ENCODE data around the gene NCOA7.
"Not testable (repeated sequence)": the region's sequence is repeated elsewhere in the genome, so short reads cannot be mapped to it uniquely, and the experiment has no call there.

The NCOA7 gene

DNA sequence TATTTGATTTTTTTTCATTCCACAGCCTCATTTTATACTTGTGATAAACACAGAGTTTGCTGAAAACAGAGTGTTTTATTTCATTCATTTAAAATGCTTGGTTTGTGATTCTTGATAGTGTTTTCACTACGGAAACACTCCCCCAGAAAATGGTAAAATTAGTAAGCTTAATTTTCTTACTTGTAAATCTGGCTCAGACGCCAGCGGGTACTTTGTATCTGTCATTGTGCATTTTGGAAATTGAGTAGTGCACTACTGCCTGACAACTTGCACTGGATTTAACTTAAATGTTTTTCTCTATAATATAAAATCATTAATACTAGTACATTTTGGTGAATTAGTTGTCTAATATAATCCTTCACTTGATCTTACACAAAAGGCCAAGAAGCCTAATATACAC, 128.9 kb downstream of the NCOA7 start:
- DNase-seq (ENCODE audit: low read depth) = no peak

DNA sequence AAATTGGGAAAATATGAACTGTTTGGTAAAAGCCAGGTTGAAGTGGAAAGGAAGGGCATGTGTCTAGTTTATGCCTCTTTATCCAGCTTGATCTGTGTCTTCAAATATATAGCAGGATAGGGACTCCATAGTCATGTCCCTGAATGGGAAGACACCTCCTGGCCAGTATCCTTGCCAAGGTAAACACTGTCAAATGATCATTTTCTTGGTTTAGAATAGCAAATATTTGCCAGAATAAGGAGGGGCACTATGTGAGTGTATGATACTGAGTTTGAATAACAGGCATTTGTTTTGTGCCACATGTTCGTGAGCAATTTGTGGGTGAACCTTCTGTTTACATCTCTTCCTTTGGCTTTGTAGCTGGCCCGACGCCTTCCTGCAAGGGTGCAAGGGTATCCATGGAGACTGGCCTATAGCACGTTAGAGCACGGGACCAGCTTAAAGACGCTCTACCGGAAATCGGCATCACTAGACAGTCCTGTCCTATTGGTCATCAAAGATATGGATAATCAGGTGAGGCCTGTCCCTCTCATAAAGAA, 131.6 kb downstream of the NCOA7 start:
- no peak for DNase-seq (ENCODE audit: low read depth)

DNA sequence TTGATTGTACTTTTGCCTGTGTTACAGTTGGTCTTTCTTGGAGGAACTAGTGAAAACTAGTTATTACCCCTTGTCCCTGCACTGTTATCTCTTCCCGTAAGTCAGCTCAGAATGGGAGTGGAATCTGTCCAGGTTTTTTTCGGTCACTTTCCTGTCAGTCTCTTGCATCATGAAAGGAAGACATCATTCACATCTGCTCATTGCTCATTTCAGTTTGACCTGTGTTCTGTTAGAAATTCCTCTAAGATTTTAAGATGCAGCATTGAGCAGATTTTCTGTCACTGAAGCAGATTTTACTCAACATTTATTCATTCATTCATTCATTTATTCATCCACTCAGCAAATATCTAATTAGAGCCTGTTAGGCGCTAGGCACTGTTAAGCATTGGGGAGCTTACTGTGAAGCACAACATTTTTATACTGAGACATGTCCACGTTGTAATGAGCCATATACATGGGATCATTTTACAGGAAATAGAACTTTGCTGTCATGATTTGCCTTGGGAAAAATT, 132.7 kb downstream of the NCOA7 start:
- DNase-seq (ENCODE audit: low read depth) = no peak

DNA sequence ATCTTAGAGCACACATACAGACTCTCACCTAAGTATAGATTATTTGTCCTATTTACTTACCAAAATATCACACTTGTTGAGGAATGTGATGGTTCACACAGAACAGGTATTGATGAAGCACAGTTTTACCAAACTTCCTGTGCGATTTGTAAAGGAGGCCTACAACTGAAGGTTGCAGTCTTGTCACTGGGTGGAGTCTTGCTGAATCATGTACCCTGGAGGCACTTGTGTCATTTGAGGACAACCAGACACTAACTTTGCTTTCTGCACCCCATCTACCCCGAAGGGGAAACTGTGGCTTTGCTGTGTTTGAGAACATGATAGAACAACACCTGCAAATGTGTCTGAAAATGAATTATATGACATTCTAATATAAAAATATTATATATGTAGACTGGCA, 133.4 kb downstream of the NCOA7 start:
- DNase-seq (ENCODE audit: low read depth) = no peak

DNA sequence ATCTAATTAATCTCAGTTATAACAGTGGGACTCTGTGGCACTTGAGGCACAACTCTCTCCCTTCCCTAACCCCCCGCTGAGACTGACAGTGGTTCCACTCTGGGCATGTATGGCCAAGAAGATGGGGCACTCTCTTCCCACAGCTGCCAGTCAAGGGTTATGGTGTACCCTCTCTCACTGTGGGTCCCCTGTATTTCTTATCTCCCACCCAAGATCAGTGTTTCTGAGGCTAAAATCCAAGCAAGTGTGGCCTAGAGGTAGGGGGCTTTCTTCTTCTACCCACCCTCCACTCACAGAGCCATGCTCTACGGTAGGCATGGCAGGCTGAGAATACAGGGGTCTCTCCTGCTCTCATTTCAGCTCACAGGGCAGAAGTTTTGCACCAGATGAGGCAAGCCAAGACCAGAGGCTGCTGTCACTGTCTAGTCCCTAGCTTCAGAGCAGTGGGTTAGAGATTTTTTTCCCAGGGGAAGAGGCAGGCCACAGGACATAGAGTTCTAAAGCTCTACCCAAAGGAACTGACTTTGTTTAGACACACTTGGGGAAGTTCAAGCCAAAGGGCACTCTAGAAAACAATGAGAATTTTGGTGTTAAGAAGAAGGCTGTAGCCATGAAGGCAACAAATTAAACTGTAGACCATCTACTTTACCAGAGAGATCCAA, 134.1 kb downstream of the NCOA7 start:
- DNase-seq (ENCODE audit: low read depth) = no peak

DNA sequence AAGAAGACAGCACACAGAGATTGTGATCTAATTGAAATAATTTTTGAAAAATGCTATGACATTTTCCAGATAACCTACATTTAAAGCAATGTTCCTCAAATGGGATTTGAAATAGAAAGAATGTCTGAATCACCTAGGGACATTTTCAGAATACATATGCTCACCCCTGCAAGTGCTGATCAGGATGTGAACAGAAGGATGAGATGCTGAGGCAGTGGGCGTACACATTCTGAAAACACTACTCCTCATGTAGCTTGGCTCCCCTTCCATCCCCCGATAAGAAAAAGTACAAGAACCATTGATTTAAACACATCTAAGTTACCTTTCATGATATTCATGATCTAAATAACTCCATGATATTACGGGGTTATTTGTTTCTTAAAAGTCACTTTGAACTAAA, 136.0 kb downstream of the NCOA7 start:
- DNase-seq (ENCODE audit: low read depth) = no peak

DNA sequence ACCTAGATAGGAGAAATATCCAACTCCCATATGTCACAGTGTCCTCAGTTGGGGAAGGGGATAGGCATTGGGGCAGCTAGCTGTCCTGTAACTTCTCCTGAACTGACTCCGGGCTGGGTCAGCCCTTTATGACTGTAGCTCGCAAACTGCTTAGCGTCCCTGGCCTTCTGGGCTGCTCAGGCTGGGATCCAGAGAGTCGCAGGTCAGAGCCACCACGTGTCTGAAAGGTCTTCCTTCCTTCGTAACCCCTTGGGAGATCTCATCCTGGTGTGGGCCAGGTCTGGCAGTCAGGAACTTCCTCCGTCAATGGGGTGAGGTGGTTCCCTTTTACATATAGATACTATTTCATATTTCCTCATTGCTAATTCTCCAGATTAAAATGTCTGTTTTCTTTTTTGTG, 137.0 kb downstream of the NCOA7 start:
- DNase-seq (ENCODE audit: low read depth) = no peak

DNA sequence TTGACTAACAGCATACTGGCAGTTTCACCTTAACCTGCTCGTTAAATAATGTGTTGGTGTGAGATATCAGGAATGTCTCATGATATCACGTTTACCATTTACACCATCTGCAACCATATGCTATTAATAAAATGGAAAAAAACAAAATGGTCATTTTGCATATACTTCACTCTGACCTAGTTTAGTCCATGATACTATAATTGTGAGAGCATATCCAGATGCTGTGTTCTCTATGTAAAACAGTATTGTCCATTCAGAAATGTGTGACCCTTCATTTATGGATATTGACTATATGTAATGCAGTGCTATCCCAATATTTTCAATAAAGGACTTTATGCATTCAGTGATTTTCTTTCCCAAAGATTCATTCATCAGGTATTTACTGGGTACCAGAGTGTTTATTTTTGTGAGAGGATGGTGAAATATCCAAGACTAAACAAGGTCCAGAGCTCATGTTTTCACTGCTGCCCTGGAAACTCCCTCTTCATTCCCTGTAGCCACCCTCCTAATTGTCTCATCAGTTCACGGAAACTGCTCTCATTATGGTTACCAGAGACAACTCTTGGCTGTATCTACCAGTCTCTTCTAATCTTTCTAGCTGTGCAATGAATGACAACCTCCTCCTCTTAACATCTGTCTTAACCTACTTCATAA, 140.1 kb downstream of the NCOA7 start:
- DNase-seq (ENCODE audit: low read depth) = no peak

DNA sequence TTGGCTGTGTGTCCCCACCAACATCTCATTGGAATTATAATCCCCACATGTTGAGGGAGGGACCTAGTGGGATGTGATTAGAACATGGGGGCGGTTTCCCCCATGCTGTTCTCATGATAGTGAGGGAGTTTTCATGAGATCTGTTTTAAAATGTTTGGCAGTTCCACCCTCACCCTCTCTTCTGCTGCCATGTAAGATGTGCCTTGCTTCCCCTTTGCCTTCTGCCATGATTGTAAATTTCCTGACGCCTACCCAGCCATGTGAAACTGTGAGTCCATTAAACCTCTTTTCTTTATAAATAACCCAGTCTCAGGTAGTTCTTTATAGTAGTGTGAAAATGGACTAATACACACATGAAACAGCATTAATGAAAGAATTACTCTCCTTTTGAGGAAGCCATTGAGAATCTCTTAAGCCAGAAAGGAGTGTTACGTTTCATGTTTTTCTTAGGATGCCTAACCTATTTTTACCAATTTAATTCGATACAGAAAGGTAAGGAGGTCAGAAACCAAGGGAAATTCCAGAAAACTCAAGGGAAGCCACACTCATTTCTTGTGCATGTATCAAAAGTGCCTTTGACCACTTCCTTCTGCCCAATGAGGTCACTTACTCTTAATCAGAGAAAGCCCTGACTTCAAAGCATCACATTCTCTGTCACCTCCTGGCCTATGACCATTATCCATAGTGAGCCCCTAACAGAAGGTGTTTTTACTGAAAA, 141.1 kb downstream of the NCOA7 start:
- DNase-seq (ENCODE audit: low read depth) = no peak

DNA sequence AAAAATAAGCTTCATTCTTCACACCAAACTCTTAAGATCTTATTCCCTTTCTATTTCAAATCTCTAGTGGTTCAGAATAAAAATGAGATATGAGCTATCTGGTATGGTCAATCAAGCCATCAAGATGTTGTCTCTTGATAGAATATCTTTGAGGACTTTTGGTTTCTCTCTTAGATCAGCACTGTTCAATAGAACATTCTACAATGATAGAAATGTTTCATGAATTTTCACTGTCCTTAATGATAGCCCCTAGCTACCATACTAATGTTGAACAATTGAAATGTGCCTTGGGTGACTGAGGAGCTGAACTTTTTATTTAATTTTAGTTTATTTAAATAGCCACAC, 141.7 kb downstream of the NCOA7 start:
- no peak for DNase-seq (ENCODE audit: low read depth)

DNA sequence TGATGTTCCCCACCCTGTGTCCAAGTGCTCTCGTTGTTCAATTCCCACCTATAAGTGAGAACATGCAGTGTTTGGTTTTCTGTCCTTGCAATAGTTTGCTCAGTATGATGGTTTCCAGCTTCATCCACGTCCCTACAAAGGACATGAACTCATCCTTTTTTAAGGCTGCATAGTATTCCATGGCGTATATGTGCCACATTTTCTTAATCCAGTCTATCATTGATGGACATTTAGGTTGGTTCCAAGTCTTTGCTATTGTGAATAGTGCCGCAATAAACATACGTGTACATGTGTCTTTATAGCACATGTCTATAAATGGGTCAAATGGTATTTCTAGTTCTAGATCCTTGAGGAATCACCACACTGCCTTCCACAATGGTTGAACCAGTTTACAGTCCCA, 144.8 kb downstream of the NCOA7 start:
- not testable (repeated sequence) for DNase-seq (ENCODE audit: low read depth)

DNA sequence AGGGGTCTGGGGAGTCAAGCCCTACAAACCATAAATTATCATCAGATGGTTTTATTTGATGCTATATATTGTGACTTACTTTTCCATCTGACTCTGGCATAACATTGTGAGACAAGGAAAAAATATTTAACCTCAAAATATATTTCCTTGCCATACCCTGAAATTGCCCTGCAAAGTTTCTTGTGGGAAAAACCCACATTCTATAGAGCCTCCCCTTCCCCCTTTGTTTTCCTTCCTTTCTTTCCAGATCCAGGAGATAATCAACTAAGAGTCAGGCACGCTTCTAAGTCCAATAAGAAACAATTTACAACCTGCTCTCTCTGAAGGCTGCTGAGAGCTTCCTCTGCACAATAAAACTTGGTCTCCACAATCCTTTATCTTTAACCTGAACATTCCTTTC, 148.3 kb downstream of the NCOA7 start:
- no peak for DNase-seq (ENCODE audit: low read depth)

DNA sequence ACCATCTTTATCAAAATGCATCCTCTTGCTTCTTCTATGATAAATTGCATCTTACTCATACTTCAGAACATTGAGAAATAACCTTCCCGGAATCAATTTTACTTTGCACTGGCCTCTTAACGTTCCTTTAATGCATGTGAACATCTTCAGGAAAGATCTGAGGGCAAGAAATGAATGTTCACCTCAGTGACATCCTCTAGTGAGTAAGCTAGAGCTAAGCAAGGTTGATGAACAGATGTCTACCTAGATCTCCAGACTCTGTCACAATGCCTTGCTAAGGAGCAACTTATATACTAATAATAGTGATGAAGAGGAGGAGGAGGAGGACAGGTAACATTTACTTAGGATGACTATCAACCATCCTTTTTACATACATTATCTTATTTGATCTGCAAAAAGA, 149.0 kb downstream of the NCOA7 start:
- DNase-seq (ENCODE audit: low read depth) = no peak

DNA sequence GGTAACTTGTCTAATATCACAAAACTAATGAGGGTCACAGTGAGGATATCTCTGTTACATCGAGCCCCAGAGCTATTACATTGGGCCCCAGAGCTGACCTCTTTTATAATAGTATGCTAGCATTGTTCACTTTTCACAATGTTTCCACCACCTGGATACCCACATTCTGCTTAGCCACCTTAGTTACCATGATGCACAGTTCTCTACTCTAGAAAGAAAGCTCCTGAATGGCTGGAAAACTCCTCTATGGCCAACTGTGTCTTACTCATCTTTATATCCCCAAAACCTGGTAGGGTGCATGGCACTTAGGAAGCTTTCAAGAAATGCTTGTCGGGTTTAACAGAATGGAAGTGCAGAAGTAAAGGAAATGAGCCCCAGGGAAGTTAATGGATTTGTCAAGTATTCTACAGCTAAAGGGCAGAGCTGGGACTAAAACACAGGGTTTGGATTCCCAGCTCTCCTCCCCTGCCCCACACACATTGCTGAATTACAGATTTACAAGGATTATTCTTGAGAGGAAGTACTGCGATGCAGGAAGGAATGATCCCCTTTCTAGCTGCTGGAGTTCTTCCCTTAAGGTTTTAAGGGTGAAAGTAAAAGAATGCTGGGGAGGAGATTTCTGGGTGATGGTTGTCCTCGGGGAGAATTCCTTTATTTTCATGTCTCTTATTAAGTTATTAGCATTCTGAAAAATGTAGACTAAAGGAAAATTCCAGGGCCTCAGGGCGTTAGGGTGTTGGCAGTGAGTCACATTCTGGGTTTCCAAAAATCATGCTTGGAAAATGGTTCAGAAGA, 149.7 kb downstream of the NCOA7 start:
- no peak for DNase-seq (ENCODE audit: low read depth)

DNA sequence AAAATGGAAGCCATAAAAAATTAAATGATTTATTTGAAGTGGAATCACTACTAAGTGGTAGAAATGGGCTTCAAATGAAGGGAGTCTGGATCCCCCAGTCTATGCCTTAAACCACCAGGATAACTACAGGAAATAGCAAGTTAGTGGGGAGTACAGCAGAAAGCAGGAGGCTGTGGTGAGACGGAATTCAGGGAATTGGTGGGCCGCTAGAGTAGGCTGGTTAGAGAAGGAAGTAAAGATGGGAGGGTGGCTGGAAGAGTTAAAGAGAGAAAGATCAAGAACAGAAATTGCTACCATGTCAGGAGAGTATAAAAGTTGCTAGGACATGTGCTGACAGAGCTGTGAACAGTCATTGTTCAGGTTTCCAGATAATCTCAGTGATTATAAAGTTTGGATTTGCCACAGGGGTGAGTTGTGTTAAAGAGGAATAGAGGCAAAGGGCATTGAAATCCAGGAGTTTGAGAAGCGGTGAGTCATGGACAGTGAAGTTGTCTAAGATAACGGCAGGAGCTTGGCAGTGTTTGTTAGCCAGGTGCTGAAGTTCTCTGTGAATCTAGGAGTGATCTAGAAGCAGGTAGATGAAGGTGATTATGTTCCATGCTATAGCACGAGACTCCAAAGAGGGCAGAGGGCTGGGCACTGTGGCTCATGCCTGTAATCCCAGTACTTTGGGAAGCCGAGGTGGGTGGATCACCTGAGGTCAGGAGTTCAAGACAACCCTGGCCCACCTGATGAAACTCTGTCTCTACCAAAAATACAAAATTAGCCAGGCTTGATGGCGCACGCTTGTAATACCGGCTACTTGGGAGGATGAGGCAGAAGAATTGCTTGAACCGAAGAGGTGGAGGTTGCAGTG, 152.1 kb downstream of the NCOA7 start:
- DNase-seq (ENCODE audit: low read depth) = no peak

DNA sequence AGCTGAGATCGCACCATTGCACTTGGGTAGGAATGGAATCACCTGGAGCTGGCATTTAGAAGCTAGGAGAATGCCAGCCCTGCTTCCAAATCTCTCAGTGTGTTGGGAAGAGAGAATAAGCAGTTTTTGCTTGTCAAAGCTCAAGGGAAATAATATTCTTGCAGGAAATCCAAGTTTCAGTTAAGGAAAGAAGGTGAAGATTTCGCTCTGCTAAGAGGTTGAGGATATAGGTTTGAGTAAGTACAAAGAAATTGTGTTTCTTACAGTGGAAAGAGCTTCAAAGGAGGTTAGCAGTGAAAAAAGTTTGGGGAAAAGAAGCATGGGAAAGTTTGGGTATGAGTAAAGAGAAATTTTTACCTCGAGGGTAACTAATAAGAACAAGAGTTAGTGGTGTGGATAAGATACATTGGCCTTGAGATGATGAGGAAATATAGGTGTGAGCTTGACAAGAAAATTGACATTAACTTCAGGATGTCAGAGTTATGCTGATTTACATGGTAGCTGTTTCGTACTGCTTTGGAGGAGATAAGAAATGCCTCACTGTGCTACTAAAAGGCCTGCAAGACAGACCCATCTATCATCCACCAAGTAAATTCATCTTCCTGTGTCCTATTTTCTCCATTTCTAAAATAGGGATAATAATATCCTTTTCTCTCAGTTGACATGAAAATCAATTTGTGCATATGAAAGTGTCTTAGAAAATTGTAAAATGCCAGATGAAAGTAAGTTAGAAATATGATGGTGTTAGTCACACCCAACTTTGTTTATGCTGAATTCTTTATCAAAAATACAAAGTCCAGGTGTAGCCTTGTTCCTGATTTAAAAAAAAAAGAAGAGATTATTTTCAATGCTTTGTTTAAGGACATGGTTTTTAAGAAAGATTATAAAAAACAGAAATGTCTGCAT, 153.0 kb downstream of the NCOA7 start:
- no peak for DNase-seq (ENCODE audit: low read depth)

DNA sequence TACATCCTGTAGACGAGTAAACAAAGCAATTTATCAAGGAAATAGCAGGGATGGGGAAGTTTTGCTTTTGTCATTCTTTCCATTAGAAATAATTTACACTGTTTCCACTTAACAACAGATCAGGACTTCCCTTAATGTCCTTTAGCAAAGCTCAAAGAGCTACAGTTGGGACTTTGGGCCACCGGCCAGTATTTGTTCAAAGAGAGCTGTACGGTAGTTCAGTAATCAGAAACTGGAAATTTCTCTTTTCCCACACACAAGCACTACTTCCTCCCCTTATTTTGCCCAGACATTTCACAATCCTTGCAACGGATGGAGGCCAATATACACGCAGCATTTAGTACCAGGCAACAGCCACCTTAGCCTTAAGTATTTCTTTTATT, 153.7 kb downstream of the NCOA7 start:
- DNase-seq (ENCODE audit: low read depth) = no peak

DNA sequence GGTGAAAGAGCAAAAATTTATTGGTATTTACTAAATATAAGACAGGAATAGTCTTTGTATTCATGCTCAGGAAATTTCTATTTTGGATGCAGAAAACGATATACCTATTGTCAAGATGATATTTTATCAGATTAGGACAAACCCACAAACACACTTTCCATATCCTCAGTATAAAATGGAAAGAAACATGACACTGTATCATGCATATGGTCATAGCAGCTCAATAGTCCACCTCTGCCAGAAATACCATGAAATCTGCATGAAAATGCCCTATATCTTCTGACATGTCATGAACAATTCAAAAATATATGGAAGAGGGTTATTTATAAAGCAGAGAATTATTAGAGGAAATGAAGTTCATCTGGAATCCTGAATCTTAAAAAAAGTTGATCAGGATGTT, 154.1 kb downstream of the NCOA7 start:
- DNase-seq (ENCODE audit: low read depth) = no peak

DNA sequence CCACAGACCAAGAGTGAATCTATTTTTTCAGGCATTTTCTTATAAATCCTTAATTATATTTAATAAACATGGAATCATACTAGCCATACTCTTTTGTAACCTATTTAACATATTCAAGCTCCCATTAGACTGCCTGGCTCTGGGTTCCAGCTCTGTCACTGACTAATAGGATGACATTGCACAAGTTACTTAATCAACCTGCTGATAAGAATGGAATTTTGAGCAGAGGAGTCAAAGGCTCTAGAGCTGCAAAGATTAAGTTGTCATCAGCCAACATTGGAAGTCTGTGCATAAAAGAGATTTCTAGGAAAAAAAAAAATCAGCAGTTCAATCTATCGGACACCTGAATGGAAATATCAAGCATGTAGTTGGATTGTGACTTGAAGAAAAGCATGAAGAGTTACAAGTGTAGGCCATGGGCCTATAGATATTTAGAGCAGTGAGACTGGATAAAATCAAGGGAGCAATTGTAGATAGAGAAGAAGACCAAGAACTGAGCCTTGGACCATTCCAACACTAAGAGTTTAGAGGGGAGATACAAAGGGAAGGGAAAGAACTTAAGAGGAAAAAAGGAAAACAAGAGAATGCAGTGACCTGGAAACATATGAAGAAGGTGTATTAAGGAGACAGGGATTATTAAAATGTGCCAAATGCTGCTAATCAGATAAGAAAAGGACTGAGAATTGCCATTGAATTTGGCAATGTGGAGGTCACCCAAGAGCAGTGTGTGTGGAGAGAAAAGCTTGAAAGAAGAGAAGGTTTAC, 154.8 kb downstream of the NCOA7 start:
- DNase-seq (ENCODE audit: low read depth) = no peak

DNA sequence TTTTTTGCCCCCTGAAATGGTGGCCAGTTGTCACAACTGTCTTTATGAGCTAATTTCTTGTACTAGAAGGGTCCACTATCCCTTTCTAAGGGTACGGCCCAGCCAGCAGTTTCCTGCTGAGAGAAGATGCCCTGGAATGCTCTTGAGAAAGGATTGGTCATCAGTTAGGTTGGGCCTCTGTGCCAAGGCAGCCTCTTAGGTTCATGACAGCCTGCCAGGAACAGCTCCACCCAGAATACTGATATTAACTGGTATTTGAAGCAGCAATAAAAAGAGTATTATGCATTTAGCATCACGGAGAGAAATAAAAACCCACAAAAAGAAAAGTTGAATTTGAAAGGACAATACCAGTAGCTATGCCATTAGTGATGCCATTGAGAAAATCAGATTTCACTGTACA, 156.9 kb downstream of the NCOA7 start:
- DNase-seq (ENCODE audit: low read depth) = no peak

Measured in activated T-helper 9 cell treated with anti-CD3 and anti-CD28 coated beads, Interleukin-2, amount 50 U/mL, for 16 hours (primary cell).